NT2/D1 (cell line): Measurements from ENCODE around the gene SMO.

Experiments
- SUZ12 ChIP-seq: IDR thresholded peaks from 2 replicates; pipeline ENCODE4 v1.6.1; 2011; ENCODE audit not compliant: insufficient read length, insufficient read depth; ENCODE audit errors: extremely low read depth
- YY1 ChIP-seq: IDR thresholded peaks from 2 replicates; pipeline ENCODE4 v1.6.1; 2011; ENCODE audit not compliant: insufficient read length, insufficient read depth
- ZNF274 ChIP-seq: IDR thresholded peaks from 2 replicates; pipeline ENCODE4 v1.6.1; 2011; ENCODE audit warnings: mild to moderate bottlenecking, low read depth, low read length

DNA sequence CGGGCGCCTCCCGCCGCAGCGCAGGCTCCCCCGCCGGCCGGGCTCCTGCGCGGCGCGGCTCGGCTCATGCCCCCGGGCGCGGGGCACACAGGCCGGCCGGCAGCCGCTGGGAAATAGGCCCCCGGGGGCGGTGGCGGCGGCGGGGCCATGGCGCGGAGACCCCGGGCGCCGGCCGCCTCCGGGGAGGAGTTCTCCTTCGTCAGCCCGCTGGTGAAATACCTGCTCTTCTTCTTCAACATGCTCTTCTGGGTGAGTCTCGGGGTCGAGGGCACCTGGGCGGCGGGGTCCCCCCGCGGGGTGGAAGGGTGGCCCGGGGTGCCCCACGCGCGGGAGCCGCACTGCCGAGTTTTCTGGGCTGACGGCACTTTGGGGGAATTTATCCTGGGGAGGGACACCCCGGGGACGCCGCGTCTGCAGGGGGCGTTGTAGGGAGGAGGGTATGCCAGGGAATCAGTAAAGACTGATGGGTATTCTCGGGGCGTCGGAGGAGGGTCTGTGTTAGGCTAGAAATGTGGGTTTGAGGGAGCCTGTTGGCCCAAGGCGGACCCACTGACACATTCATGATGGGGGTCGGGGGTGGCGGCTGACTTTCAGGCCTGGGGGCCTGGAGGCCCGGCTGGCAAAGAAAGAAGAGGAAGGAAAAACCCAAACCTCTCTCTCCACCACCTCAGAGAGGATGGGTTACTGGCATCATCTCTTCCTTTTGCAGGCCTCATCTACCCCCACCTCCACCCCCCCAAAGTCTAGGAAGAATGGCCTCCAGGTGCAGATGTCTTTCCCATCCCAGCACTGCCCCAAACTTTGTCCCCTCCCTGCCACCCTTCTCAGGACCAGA, 43.4 kb upstream of the SMO start:
- TF ChIP-seq ZNF274: no peak
- no peak for TF ChIP-seq YY1
- no peak for TF ChIP-seq SUZ12
